Thymus (tissue), 11 donors: ENCODE data around the gene SHC4. TPM values are rescaled to one million over a fixed set of nuclear protein-coding genes. Genes with fewer than 3 reads are reported as not detected.
A peak's percentile ranks its signal among the peaks of the same experiment; 100 is the strongest.
"Not testable (repeated sequence)": the region's sequence is repeated elsewhere in the genome, so short reads cannot be mapped to it uniquely, and the experiment has no call there.

Source experiments
- DNase-seq, 9 donors: peaks; one replicate each; pipeline ENCODE4 v3.0.0-alpha.2; 2013; ENCODE audit warnings: low spot score in 9 of 9, low read depth in 6 of 9, missing footprints in 1 of 9
- H3K27ac ChIP-seq, 2 donors: one replicate each; pipeline ENCODE4 v1.5.1; 2013; ENCODE audit warnings: control low read depth in 1 of 2, low read depth in 1 of 2, low read length in 1 of 2, mild to moderate bottlenecking in 1 of 2, moderate library complexity in 1 of 2
- H3K27me3 ChIP-seq, 2 donors: one replicate each; pipeline ENCODE4 v1.5.1; 2013; ENCODE audit warnings: low read length in 1 of 2; ENCODE audit not compliant: control insufficient read depth in 2 of 2, insufficient read depth in 1 of 2
- H3K36me3 ChIP-seq, 2 donors: one replicate each; pipeline ENCODE4 v1.5.1; 2013; ENCODE audit warnings: low read length in 1 of 2, mild to moderate bottlenecking in 1 of 2, moderate library complexity in 1 of 2; ENCODE audit not compliant: control insufficient read depth in 2 of 2, insufficient read depth in 2 of 2
- H3K4me1 ChIP-seq, 2 donors: one replicate each; pipeline ENCODE4 v1.5.1; 2013; ENCODE audit warnings: low read length in 2 of 2; ENCODE audit not compliant: control insufficient read depth in 2 of 2, insufficient read depth in 2 of 2
- H3K4me3 ChIP-seq, 2 donors: one replicate each; pipeline ENCODE4 v1.5.1; 2013; ENCODE audit warnings: low read length in 2 of 2, control low read depth in 1 of 2, mild to moderate bottlenecking in 1 of 2
- H3K9me3 ChIP-seq, 2 donors: one replicate each; pipeline ENCODE4 v1.5.1; 2013; ENCODE audit warnings: low read length in 1 of 2, mild to moderate bottlenecking in 1 of 2; ENCODE audit not compliant: control insufficient read depth in 2 of 2, insufficient read depth in 1 of 2
- WGBS: extraction: QIAGEN DNeasy Blood & Tissue Kit; methylation state at CpG from one replicate; pipeline ENCODE4 v1.1.7; 2013; 5-methylcytosine and 5-hydroxymethylcytosine counted together
- polyA plus RNA-seq: library from polyadenylated mRNA; stranded (reverse); fragments of 200-250 nt; gene quantifications from one replicate; pipeline ENCODE4 v1.2.3, GENCODE V29; 2013
- total RNA-seq: library from RNA; stranded (reverse); fragments of 120-200 nt; gene quantifications from one replicate; pipeline ENCODE4 v1.2.4, GENCODE V29; 2013
- donor health status: healthy.

The SHC4 gene
- total and polyA plus RNA-seq, 2 donors: 0.64 to 0.94 TPM

DNA sequence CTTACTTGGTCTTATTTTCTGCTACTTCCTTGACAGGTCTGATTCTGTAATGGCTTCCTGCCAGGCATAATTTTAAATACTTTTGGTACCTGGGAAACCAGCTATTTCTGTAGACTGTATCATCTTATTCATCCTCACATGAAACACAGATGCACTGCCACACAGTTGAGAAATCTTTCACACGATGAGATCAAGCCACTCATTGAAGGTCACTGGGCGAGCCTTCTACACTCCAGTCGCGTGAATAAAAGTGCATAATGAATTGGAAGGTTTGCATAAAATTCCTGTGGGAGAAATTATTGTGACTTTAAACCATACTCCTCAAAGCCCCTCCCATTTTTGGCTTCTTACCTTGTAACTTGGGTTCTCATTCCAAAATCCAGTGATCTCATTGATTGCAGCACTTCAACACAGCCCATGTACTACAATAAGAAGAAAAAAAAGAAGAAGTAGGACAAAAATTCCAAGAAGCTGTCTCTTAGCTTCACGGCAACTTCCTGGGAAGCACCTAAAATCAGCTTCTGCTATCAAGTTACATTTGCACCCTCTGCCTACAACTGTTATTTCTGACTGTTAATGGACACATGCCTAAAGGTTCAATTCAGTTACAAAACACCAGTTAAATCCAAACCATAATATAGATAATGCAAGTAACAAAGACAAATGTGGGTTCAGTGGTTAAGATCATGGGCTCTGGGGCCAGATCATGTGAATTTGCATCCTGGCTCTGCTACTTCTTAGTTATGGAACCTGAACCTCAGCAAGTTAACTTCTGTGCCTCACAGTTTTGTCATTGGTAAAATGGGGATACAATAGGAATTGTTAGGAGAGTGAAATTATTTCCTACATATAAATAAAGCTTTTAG is 39.0 kb downstream of the SHC4 start:
- WGBS: 95% methylated on average over 5 of the region's 5 CpGs
- Histone ChIP-seq H3K4me1 (no peaks in the 10 kb centered on the region), H3K9me3 (no peaks in the 10 kb centered on the region), H3K27me3 (no peaks in the 10 kb centered on the region), H3K27ac (peak overlapping the region in 1 of 2 donors; percentile 4), H3K4me3 (no peak overlapping the region), H3K36me3 (no peaks in the 10 kb centered on the region)
- DNase-seq: no peak

DNA sequence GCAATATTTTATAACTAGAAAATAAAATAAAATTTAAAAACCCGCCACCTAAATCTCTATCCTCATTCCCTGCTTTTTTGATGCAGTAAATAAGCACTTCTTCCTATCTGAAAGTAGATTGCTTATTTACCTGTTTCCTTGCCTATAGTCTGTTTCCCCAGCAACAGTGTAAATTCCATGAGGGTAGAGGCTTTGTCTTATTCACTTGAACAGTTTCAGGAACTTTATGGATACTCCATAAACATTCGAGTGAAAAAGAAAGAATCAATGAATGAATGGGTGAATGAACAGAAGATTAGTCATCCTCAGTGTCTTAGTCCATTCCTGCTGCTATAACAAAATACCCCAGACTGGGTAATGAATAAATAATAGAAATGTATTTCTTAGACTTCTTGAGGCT is 41.7 kb downstream of the SHC4 start:
- Histone ChIP-seq H3K4me3 (no peak overlapping the region), H3K27ac (no peak overlapping the region), H3K4me1 (no peaks in the 10 kb centered on the region), H3K9me3 (no peaks in the 10 kb centered on the region), H3K36me3 (no peaks in the 10 kb centered on the region), H3K27me3 (no peaks in the 10 kb centered on the region)
- no peak for DNase-seq
- WGBS: 97% methylated on average over 2 of the region's 2 CpGs

DNA sequence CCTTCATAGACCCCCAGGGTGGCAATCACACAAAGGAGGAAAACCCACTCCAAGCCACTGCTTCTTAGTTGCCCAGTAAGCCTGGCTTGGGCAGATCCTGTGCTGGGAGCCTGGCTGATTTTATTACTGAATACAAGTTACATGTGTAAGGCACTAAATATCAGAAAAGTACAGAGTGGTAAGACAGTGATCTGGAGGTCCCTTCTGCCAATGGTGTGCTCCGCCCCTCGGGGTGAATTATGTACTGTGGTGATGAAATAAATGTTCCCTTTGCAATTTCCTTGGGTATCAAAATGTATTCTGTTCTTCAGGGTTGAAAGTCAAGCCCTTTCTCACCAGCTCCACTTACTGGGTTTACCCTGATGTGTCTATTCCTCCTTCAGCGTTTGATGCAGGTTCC is 47.0 kb downstream of the SHC4 start:
- DNase-seq: no peak
- H3K27ac ChIP-seq: no peak overlapping the region
- 97% methylated on average over 3 of the region's 3 CpGs for WGBS
- H3K27me3 ChIP-seq: no peaks in the 10 kb centered on the region
- no peaks in the 10 kb centered on the region for H3K9me3 ChIP-seq
- no peaks in the 10 kb centered on the region for H3K4me1 ChIP-seq
- no peak overlapping the region for H3K4me3 ChIP-seq
- H3K36me3 ChIP-seq: no peaks in the 10 kb centered on the region

DNA sequence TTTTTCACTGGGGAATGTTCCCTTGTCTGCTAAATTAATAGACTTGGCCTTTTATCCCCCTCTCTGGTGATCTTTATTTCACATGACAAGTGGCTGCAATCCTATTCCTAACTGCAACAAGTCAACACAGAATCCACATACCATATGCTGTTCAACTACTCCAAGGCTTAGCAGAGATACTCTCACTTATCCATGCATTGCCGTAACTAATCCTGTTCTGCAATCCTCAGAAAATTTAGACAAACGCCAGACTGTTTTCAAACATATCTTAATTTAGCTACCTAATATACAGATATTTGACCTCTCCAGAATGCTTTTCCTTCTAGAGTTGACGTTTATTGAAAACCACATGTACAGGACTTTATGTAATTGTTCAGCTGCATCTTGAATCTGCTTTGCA is 47.9 kb downstream of the SHC4 start:
- DNase-seq: no peak
- H3K27me3 ChIP-seq: no peaks in the 10 kb centered on the region
- H3K36me3 ChIP-seq: no peaks in the 10 kb centered on the region
- H3K4me3 ChIP-seq: no peak overlapping the region
- H3K4me1 ChIP-seq: no peaks in the 10 kb centered on the region
- WGBS: 91% methylated on average over 3 of the region's 3 CpGs
- H3K9me3 ChIP-seq: no peaks in the 10 kb centered on the region
- no peak overlapping the region for H3K27ac ChIP-seq

DNA sequence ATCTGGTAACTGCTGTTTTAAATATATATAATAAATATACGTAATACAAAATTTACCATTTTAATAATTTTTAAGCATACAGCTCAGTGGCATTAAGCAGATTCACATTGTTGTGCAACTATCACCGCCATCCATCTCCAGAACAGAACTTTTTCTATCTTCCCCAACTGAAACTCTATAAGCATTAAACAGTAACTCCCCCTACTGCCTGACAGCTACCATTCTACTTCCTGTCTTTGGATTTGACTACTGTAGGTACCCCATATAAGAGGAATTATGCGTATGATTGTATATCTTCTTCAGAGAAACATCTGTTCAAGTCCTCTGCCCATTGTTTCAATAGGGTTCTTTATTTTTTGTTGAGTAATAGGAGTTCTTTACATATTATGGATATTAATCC is 49.0 kb downstream of the SHC4 start:
- no peaks in the 10 kb centered on the region for H3K27me3 ChIP-seq
- no peaks in the 10 kb centered on the region for H3K9me3 ChIP-seq
- H3K36me3 ChIP-seq: no peaks in the 10 kb centered on the region
- WGBS: over 99% methylated on average over 3 of the region's 3 CpGs
- DNase-seq: no peak
- no peak overlapping the region for H3K4me3 ChIP-seq
- no peak overlapping the region for H3K27ac ChIP-seq
- no peaks in the 10 kb centered on the region for H3K4me1 ChIP-seq

DNA sequence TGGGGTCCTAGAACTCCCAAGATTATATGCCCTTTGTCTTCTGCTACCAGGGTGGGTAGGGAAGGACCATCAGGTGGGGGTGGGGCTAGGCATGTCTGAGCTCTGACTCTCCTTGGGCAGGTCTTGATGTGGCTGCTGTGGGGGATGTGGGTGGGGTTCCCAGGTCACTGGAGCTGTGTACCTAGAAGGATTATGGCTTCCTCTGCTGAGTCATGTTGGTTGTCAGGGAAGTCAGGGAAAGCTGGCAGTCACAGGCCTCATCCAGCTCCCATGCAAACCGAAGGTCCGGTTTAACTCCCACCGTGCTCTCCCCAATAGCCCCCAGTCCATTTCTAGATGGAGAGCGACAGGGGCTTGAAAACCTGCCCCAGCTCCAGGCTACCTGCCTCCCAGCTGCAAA is 50.6 kb downstream of the SHC4 start:
- Histone ChIP-seq H3K27ac (no peak overlapping the region), H3K36me3 (no peaks in the 10 kb centered on the region), H3K4me1 (no peaks in the 10 kb centered on the region), H3K9me3 (no peaks in the 10 kb centered on the region), H3K4me3 (no peak overlapping the region), H3K27me3 (no peaks in the 10 kb centered on the region)
- no peak for DNase-seq
- 99% methylated on average over 4 of the region's 4 CpGs for WGBS

DNA sequence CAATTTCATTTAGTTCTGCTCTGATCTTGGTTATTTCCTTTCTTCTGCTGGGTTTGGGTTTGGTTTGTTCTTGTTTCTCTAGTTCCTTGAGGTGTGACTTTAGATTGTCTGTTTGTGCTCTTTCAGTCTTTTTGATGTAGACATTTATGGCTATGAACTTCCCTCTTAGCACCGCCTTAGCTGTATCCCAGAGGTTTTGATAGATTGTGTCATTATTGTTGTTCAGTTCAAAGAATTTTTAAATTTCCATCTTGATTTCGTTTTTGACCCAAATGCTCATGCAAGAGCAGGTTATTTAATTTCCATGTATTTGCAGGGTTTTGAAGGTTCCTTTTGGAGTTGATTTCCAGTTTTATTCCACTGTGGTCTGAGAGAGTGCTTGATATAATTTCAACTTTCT is 53.2 kb downstream of the SHC4 start:
- not testable (repeated sequence) for H3K27me3 ChIP-seq, H3K27ac ChIP-seq, DNase-seq, H3K9me3 ChIP-seq, H3K4me3 ChIP-seq, H3K36me3 ChIP-seq, H3K4me1 ChIP-seq
- WGBS: 93% methylated on average over 2 of the region's 2 CpGs

DNA sequence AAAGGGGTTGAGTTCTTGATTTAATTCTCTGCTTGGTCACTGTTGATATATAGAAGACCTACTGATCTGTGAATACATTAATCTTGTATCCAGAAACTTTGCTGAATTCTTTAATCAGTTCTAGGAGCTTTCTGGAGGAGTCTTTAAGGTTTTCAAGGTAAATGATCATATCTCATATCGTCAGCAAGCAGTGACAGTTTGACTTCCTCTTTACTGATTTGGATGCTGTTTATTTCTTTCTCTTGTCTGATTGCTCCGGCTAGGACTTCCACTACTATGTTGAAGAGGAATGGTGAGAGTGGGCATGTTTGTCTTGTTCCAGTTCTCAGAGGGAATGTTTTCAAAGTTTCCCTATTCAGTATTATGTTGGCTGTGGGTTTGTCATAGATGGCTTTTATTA is 54.4 kb downstream of the SHC4 start:
- H3K9me3 ChIP-seq, H3K4me1 ChIP-seq, H3K4me3 ChIP-seq, H3K36me3 ChIP-seq, DNase-seq, H3K27ac ChIP-seq, H3K27me3 ChIP-seq: not testable (repeated sequence)
- 56% methylated on average over 2 of the region's 2 CpGs for WGBS

DNA sequence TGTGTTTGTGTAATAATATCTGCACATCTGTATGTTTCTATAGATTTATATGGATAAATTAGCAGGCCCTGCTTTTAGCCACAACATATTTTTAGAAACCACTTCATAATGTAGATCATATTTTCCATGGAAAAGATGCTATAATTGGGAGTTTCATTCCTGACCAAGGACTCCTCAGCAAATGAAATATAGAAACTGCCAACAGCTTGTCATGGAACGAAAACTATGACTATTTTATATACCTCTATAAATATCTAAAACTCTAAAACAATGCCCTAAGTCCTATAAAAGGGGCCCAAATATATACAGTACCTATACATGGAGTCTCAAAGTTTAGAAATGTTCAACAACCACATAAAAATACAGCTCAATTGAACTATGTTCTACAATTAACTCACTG is 57.9 kb downstream of the SHC4 start:
- Histone ChIP-seq H3K27ac (no peak overlapping the region), H3K27me3 (no peaks in the 10 kb centered on the region), H3K4me1 (no peaks in the 10 kb centered on the region), H3K9me3 (no peaks in the 10 kb centered on the region), H3K36me3 (no peaks in the 10 kb centered on the region), H3K4me3 (no peak overlapping the region)
- 97% methylated on average over 1 of the region's 1 CpG for WGBS
- no peak for DNase-seq
